WTC11 (cell line): ENCODE results near the gene RAB3B. TPM values are rescaled to one million over a fixed set of nuclear protein-coding genes. Genes with fewer than 3 reads are reported as not detected.

ENCODE experiments used
- ATAC-seq: fragments of 200-7000 bp; cut with Tn5 transposase; 2 replicates; pipeline ENCODE4 v1.10.0; 2021; ENCODE audit warnings: mild to moderate bottlenecking, moderate library complexity
- CTCF ChIA-PET: fragments of 300-600 bp; sonication (Branson Sonifier 250); formaldehyde crosslinking; loops from one replicate; lab custom pipeline; 2021; ENCODE audit warnings: antibody characterized with exemption; lab: Charles Lee
- POLR2A ChIA-PET: fragments of 350-600 bp; sonication (Branson Sonifier 250); formaldehyde crosslinking; loops from one replicate; lab custom pipeline; 2021; ENCODE audit warnings: antibody characterized with exemption; lab: Charles Lee
- DNase-seq: peaks from one replicate; pipeline ENCODE4 v3.0.0; 2021; ENCODE audit warnings: low spot score
- H3K27ac Mint-ChIP-seq: 2 replicates; pipeline ENCODE4 v1.8.0; 2021; ENCODE audit warnings: mixed read lengths
- H3K27me3 Mint-ChIP-seq: 2 replicates; pipeline ENCODE4 v1.8.0; 2021; ENCODE audit warnings: low read depth, mild to moderate bottlenecking, moderate library complexity, mixed read lengths
- H3K36me3 Mint-ChIP-seq: 2 replicates; pipeline ENCODE4 v1.8.0; 2021; ENCODE audit warnings: mixed read lengths
- H3K4me1 Mint-ChIP-seq: 2 replicates; pipeline ENCODE4 v1.8.0; 2022; ENCODE audit warnings: mixed read lengths
- H3K4me3 Mint-ChIP-seq: 2 replicates; pipeline ENCODE4 v1.8.0; 2021; ENCODE audit warnings: mild to moderate bottlenecking, moderate library complexity, mixed read lengths
- H3K9me3 Mint-ChIP-seq: 2 replicates; pipeline ENCODE4 v1.8.0; 2021; ENCODE audit warnings: mixed read lengths
- EMX1 ChIP-seq: fragments of 250-450 bp; sonication (Bioruptor Pico); IDR thresholded peaks from 2 replicates; pipeline ENCODE4 v1.8.0; 2021; ENCODE audit warnings: mild to moderate bottlenecking
- FOXJ3 ChIP-seq: sonication (generic); formaldehyde crosslinking; IDR thresholded peaks from 2 replicates; pipeline ENCODE4 v1.9.0; 2021; ENCODE audit warnings: missing genetic modification reagents, mild to moderate bottlenecking, borderline replicate concordance
- FOXK1 ChIP-seq: sonication (generic); formaldehyde crosslinking; IDR thresholded peaks from 2 replicates; pipeline ENCODE4 v1.8.0; 2022; ENCODE audit warnings: mild to moderate bottlenecking, moderate library complexity, missing genetic modification reagents
- HMGA2 ChIP-seq: fragments of 250-450 bp; sonication (Bioruptor Pico); IDR thresholded peaks from 2 replicates; pipeline ENCODE4 v1.4.0; 2021; ENCODE audit warnings: mild to moderate bottlenecking, moderate library complexity
- MXD4 ChIP-seq: fragments of 250-450 bp; sonication (Bioruptor Pico); IDR thresholded peaks from 2 replicates; pipeline ENCODE4 v1.8.0; 2021; ENCODE audit warnings: mild to moderate bottlenecking, moderate library complexity, borderline replicate concordance
- MYBL2 ChIP-seq: sonication (generic); formaldehyde crosslinking; IDR thresholded peaks from 2 replicates; pipeline ENCODE4 v1.8.1; 2023; ENCODE audit warnings: mild to moderate bottlenecking, moderate library complexity, missing genetic modification reagents
- PRRX2 ChIP-seq: fragments of 250-450 bp; sonication (Bioruptor Pico); IDR thresholded peaks from 2 replicates; pipeline ENCODE4 v1.8.0; 2021; ENCODE audit warnings: mild to moderate bottlenecking
- RELA ChIP-seq: sonication (generic); formaldehyde crosslinking; IDR thresholded peaks from 2 replicates; pipeline ENCODE4 v1.8.1; 2022; ENCODE audit warnings: missing genetic modification reagents, mild to moderate bottlenecking, borderline replicate concordance
- SMAD4 ChIP-seq: sonication (generic); formaldehyde crosslinking; IDR thresholded peaks from 2 replicates; pipeline ENCODE4 v1.8.0; 2022; ENCODE audit warnings: mild to moderate bottlenecking, missing genetic modification reagents
- SP1 ChIP-seq: sonication (generic); formaldehyde crosslinking; conservative IDR thresholded peaks from 2 replicates; pipeline ENCODE4 v1.8.1; 2022; ENCODE audit warnings: missing genetic modification reagents
- TCF7 ChIP-seq: sonication (generic); formaldehyde crosslinking; IDR thresholded peaks from 2 replicates; pipeline ENCODE4 v1.8.0; 2022; ENCODE audit warnings: mild to moderate bottlenecking, low read depth, missing genetic modification reagents, moderate library complexity
- TEAD1 ChIP-seq: sonication (generic); formaldehyde crosslinking; IDR thresholded peaks from 2 replicates; pipeline ENCODE4 v1.8.0; 2022; ENCODE audit warnings: mild to moderate bottlenecking, missing genetic modification reagents
- ZNF121 ChIP-seq: sonication (generic); formaldehyde crosslinking; IDR thresholded peaks from 2 replicates; pipeline ENCODE4 v1.8.0; 2023; ENCODE audit warnings: missing genetic modification reagents
- ZNF232 ChIP-seq: sonication (generic); formaldehyde crosslinking; IDR thresholded peaks from 2 replicates; pipeline ENCODE4 v1.8.0; 2022; ENCODE audit warnings: mild to moderate bottlenecking, missing genetic modification reagents
- total RNA-seq: library from RNA; stranded (reverse); gene quantifications from 3 replicates; pipeline ENCODE4 v1.2.3, GENCODE V29; 2021
- TF ChIP-seq, protein P1 (sequence below): sonication (generic); formaldehyde crosslinking; IDR thresholded peaks from 2 replicates; pipeline ENCODE4 v1.8.1; 2022; ENCODE audit warnings: missing genetic modification reagents, borderline replicate concordance
- TF ChIP-seq, protein P2 (sequence below): fragments of 250-450 bp; sonication (Bioruptor Pico); IDR thresholded peaks from 2 replicates; pipeline ENCODE4 v1.9.0; 2021; ENCODE audit warnings: moderate library complexity, mild to moderate bottlenecking, inconsistent platforms, borderline replicate concordance
- TF ChIP-seq, protein P3 (sequence below): sonication (generic); formaldehyde crosslinking; IDR thresholded peaks from 2 replicates; pipeline ENCODE4 v1.8.1; 2023; ENCODE audit warnings: mild to moderate bottlenecking, missing genetic modification reagents, moderate library complexity
- TF ChIP-seq, protein P4 (sequence below): sonication (generic); formaldehyde crosslinking; IDR thresholded peaks from 2 replicates; pipeline ENCODE4 v1.8.1; 2023; ENCODE audit warnings: mild to moderate bottlenecking, moderate library complexity, missing genetic modification reagents
- TF ChIP-seq, protein P5 (sequence below): fragments of 200-600 bp; IDR thresholded peaks from 2 replicates; pipeline ENCODE4 v1.8.0; 2022; ENCODE audit warnings: antibody characterized with exemption
- TF ChIP-seq, protein P6 (sequence below): sonication (generic); formaldehyde crosslinking; IDR thresholded peaks from 2 replicates; pipeline ENCODE4 v1.8.0; 2022; ENCODE audit warnings: mild to moderate bottlenecking, missing genetic modification reagents

Gene RAB3B
- total RNA-seq, 1 experiment from 2014 or later = 36.9 TPM

DNA sequence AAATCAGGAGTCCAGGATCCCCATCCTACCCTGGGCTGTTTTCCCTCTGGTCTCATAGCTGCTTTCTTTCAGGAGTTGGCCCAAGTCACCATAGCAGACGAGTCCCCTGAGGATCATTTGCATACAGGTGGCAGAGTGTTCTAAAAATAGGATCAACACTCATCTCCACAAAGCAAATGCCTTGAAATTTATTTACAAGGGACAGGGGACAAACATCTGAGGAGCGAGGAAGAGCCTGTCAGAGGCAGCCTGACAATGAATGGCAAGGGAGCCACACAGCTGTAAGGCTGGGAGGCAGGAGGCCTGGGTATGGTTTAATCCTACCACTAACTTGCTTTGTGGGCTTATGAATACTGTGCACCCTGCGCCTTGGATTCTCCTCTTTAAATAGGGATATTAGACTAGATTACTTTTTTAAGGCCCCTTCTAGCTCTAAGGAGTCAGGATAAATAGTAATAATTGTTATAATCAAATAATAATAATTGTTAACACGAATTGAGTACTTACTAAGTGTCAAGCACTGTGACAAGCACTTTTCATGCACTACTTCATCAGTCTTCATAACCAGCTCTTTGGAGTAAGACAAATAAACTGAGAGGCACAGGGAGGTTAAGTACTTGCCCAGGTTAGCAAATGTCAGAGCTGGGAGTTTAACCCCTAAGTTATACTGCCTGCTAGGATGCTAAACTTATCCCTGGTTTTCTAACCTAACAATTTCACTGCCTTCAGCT lies 34.5 kb downstream of the RAB3B start:
- Mint-ChIP-seq H3K4me3 (0 out of 2 replicates have a peak overlapping the region, but pooled peaks have one; percentile 2), H3K4me1 (peaks cover 57% of the 10 kb centered on the region), H3K27ac (peak overlapping the region; percentile 79), H3K9me3 (no peaks in the 10 kb centered on the region), H3K36me3 (peaks cover 23% of the 10 kb centered on the region), H3K27me3 (no peaks in the 10 kb centered on the region)
- no peak for TF ChIP-seq RELA
- TF ChIP-seq, protein P1, sequence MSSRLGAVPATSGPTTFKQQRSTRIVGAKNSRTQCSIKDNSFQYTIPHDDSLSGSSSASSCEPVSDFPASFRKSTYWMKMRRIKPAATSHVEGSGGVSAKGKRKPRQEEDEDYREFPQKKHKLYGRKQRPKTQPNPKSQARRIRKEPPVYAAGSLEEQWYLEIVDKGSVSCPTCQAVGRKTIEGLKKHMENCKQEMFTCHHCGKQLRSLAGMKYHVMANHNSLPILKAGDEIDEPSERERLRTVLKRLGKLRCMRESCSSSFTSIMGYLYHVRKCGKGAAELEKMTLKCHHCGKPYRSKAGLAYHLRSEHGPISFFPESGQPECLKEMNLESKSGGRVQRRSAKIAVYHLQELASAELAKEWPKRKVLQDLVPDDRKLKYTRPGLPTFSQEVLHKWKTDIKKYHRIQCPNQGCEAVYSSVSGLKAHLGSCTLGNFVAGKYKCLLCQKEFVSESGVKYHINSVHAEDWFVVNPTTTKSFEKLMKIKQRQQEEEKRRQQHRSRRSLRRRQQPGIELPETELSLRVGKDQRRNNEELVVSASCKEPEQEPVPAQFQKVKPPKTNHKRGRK (CRISPR knock-in tag) = no peak
- TF ChIP-seq TCF7 = no peak
- TF ChIP-seq, protein P2, sequence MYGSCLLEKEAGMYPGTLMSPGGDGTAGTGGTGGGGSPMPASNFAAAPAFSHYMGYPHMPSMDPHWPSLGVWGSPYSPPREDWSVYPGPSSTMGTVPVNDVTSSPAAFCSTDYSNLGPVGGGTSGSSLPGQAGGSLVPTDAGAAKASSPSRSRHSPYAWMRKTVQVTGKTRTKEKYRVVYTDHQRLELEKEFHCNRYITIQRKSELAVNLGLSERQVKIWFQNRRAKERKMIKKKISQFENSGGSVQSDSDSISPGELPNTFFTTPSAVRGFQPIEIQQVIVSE = no peak
- TF ChIP-seq FOXK1 (CRISPR knock-in tag) = no peak
- TF ChIP-seq PRRX2 (CRISPR knock-in tag) = no peak
- no peak for TF ChIP-seq EMX1
- TF ChIP-seq, protein P3, sequence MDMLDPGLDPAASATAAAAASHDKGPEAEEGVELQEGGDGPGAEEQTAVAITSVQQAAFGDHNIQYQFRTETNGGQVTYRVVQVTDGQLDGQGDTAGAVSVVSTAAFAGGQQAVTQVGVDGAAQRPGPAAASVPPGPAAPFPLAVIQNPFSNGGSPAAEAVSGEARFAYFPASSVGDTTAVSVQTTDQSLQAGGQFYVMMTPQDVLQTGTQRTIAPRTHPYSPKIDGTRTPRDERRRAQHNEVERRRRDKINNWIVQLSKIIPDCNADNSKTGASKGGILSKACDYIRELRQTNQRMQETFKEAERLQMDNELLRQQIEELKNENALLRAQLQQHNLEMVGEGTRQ (CRISPR knock-in tag) = no peak
- no peak for TF ChIP-seq TEAD1 (CRISPR knock-in tag)
- TF ChIP-seq ZNF232 (CRISPR knock-in tag) = no peak
- TF ChIP-seq, protein P4, sequence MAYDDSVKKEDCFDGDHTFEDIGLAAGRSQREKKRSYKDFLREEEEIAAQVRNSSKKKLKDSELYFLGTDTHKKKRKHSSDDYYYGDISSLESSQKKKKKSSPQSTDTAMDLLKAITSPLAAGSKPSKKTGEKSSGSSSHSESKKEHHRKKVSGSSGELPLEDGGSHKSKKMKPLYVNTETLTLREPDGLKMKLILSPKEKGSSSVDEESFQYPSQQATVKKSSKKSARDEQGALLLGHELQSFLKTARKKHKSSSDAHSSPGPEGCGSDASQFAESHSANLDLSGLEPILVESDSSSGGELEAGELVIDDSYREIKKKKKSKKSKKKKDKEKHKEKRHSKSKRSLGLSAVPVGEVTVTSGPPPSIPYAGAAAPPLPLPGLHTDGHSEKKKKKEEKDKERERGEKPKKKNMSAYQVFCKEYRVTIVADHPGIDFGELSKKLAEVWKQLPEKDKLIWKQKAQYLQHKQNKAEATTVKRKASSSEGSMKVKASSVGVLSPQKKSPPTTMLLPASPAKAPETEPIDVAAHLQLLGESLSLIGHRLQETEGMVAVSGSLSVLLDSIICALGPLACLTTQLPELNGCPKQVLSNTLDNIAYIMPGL (CRISPR knock-in tag) = no peak
- TF ChIP-seq SP1 (CRISPR knock-in tag) = no peak
- no peak for TF ChIP-seq HMGA2 (CRISPR knock-in tag)
- TF ChIP-seq SMAD4 (CRISPR knock-in tag) = no peak
- TF ChIP-seq, protein P5, sequence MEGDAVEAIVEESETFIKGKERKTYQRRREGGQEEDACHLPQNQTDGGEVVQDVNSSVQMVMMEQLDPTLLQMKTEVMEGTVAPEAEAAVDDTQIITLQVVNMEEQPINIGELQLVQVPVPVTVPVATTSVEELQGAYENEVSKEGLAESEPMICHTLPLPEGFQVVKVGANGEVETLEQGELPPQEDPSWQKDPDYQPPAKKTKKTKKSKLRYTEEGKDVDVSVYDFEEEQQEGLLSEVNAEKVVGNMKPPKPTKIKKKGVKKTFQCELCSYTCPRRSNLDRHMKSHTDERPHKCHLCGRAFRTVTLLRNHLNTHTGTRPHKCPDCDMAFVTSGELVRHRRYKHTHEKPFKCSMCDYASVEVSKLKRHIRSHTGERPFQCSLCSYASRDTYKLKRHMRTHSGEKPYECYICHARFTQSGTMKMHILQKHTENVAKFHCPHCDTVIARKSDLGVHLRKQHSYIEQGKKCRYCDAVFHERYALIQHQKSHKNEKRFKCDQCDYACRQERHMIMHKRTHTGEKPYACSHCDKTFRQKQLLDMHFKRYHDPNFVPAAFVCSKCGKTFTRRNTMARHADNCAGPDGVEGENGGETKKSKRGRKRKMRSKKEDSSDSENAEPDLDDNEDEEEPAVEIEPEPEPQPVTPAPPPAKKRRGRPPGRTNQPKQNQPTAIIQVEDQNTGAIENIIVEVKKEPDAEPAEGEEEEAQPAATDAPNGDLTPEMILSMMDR = no peak
- DNase-seq = no peak
- ChIA-PET POLR2A (no interaction called here), CTCF (interaction anchor here (0.5 to 0.7 kb wide), 2 partner anchors 59 to 542 kb away, joined by 3 to 5 read pairs; no protein-coding TSS in a partner anchor)
- no peak for ATAC-seq

DNA sequence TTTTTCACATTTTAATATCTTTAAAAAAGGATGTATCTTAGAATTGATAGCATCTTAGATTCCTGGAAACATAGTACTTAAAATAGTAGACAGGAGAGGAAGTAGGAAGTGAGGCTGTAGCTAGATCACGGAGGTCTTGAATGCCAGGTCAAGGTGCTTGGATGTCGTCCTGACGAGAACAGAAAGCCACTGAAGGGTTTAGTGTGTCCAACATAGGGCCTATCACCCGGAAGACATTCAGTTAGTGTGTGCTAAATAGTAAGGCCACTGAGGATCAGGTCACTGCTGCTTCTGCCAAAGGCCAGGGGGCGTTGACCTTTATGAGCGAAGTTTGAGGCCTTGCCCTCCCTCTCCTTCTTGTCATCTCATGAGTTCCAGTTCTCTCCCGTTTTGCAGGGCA lies 35.7 kb downstream of the RAB3B start:
- ChIA-PET POLR2A (no interaction called here), CTCF (interaction anchor here (1.2 kb wide), 1 partner anchor 56 kb away, joined by 3 read pairs; no protein-coding TSS in a partner anchor)
- H3K27ac Mint-ChIP-seq = peak overlapping the region; percentile 79
- H3K4me1 Mint-ChIP-seq = peaks cover 46% of the 10 kb centered on the region
- no peak overlapping the region for H3K4me3 Mint-ChIP-seq
- no peaks in the 10 kb centered on the region for H3K27me3 Mint-ChIP-seq
- no peak for DNase-seq
- peaks cover 9% of the 10 kb centered on the region for H3K9me3 Mint-ChIP-seq
- no peak for ATAC-seq
- H3K36me3 Mint-ChIP-seq = peaks cover 34% of the 10 kb centered on the region
- TF ChIP-seq FOXJ3 (no peak), ZNF121 (CRISPR knock-in tag) (no peak), MYBL2 (CRISPR knock-in tag) (no peak), MXD4 (CRISPR knock-in tag) (no peak)
- TF ChIP-seq, protein P6, sequence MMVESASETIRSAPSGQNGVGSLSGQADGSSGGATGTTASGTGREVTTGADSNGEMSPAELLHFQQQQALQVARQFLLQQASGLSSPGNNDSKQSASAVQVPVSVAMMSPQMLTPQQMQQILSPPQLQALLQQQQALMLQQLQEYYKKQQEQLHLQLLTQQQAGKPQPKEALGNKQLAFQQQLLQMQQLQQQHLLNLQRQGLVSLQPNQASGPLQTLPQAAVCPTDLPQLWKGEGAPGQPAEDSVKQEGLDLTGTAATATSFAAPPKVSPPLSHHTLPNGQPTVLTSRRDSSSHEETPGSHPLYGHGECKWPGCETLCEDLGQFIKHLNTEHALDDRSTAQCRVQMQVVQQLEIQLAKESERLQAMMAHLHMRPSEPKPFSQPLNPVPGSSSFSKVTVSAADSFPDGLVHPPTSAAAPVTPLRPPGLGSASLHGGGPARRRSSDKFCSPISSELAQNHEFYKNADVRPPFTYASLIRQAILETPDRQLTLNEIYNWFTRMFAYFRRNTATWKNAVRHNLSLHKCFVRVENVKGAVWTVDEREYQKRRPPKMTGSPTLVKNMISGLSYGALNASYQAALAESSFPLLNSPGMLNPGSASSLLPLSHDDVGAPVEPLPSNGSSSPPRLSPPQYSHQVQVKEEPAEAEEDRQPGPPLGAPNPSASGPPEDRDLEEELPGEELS (CRISPR knock-in tag) = no peak
- TF ChIP-seq, protein P5 = no peak
